GM12878 (cell line): Measurements from ENCODE around the gene CETP.

Source experiments
- E4F1 ChIP-seq: fragments of 450-650 bp; IDR thresholded peaks from 2 replicates; pipeline ENCODE4 v1.6.1; 2018; ENCODE audit warnings: borderline replicate concordance, mild to moderate bottlenecking; ENCODE audit not compliant: partially characterized antibody
- MAX ChIP-seq: IDR thresholded peaks from 2 replicates; pipeline ENCODE4 v1.6.1; 2012; ENCODE audit warnings: low read depth, low read length, improper control_type of control experiment
- POLR2A ChIP-seq: IDR thresholded peaks from 2 replicates; pipeline ENCODE4 v1.6.1; 2011; ENCODE audit warnings: low read depth, mild to moderate bottlenecking, low read length
- POU2F2 ChIP-seq: IDR thresholded peaks from 3 replicates; pipeline ENCODE4 v1.6.1; 2011; ENCODE audit warnings: low read depth, mild to moderate bottlenecking, low read length, borderline replicate concordance
- TAF1 ChIP-seq: IDR thresholded peaks from 2 replicates; pipeline ENCODE4 v1.6.1; 2011; ENCODE audit warnings: mild to moderate bottlenecking, low read depth, low read length, borderline replicate concordance
- ZNF384 ChIP-seq: IDR thresholded peaks from 2 replicates; pipeline ENCODE4 v1.6.1; 2012; ENCODE audit warnings: low read depth, mild to moderate bottlenecking, low read length, improper control_type of control experiment, borderline replicate concordance

GRCh38 chr16:57029161-57030160 is 67.7 kb downstream of the CETP start:
- TF ChIP-seq POU2F2 (no peak), POLR2A (no peak), E4F1 (no peak), MAX (no peak), ZNF384 (no peak), TAF1 (no peak)
